D341Med (cell line): ENCODE data around the gene INSIG2.

ENCODE experiments used
- DNase-seq: peaks from one replicate; pipeline ENCODE4 v3.0.0; 2012; ENCODE audit warnings: low spot score

INSIG2 gene

DNA sequence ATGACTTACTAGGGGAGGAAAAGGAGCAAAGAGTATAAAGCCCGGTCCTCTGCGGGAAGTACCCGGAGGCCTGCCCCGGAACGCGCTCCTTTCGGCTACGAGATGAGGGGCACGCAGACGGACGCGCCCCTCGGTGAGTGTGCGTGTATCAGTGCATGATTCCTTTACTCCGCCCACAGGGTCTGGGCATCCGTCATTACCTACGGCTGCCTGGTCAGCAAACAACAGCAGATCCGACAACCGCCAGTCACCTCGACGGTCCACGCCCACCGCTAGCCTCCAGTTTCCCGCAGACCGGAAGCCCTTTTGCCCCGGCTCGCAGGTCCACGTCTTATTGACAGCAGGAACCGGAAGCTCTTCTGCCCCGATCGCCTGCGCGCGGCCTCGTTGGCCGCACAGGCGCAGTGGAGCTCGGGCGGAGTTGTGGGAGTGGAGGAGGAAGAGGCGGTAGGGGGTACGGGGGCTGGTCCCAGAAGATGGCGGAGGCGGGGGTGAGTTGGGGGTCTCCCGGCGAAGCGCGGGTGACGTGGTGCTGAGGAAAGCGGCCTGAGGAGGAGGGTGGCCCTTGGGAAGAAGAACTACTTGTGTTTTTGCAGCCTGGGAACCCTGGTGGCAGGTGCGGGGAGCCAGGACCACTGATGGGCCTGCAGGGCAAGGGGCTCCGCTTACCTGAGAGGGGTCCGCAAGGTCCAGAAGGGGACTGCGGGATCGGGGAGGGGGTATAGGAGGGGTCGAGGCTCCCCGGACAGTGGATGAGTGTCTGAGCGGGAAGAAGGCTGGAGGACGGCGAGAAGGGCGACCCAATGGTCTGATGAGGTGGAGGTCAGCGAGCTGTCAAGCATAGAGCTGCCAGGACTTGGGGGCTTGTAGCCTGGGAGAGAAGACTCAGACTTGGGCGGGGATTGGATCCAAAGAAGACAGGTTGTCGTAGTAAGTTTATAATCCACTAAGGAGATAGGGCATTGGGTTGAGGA is at the start of gene INSIG2:
TSS of gene INSIG2 (plus strand) at position 421 of the 974 bp plus-strand sequence. CDS start 8,086 bp downstream, outside the sequence.
- DNase-seq = peak; percentile 94

DNA sequence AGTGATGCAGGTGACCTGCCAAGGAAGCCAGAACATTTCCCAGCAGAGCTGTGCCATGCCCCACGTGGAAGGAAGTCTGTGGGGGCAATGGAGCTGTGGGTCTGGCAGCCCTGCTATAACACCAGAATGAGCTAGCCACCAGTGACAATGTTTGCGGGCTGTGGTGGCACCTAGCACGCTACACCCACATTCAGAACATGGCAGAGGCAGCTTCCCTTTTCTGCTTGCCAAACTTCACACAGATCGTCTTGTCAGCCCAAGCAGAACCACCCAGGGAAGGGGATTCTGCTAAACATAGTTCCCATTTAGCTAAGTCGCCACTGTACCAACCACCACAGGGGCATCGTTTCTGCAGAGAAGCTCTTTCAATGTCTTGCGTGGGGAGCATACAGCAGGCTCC is 47.4 kb upstream of the INSIG2 start:
- DNase-seq = no peak

DNA sequence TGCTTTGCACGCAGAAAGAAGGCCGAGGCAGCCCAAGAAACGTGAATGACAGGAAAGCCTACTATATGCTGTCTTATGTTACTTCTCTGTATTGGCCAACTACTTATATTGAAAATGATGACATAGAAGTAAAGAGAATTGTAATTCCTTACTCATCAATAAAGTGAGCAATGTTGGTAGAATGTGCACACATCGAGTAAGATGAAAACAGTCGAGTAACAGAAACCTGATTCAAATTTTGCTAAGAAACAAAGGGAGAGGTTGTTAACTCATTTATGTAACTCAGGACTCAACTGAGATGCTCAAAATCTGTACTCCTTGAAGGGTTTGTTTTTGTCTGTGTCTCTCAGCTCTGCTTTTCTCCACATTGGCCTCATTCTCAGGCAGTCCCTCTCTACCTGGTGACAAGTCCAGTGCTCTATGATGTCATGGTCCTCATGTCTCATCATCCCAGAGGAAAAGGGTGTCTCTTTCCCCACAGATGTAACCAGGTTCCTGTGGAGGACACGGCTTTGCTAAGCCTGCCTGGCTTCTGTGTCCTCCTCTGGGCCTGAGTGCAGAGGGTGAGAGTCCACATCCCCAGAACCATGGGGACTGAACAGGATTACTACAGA is 44.1 kb upstream of the INSIG2 start:
- no peak for DNase-seq

DNA sequence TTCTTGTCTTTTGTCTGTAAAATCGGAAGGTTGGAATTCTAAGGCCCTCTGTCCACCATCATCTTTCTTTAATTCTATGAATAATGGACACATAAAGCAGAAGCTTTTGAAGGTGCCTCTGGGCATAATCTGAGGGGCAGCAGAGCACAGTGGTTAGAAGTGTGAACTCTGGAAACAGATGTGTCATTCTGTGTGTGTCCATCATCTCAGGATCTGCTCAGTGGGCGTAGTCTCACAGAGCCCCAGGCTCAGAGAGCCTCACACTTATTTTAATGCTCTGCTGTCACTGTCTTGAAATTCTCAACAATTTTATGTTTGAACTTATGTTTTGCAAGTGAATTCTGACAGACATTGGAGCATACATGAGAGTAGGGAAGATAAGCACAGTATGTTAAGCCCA is 43.4 kb upstream of the INSIG2 start:
- DNase-seq = no peak

DNA sequence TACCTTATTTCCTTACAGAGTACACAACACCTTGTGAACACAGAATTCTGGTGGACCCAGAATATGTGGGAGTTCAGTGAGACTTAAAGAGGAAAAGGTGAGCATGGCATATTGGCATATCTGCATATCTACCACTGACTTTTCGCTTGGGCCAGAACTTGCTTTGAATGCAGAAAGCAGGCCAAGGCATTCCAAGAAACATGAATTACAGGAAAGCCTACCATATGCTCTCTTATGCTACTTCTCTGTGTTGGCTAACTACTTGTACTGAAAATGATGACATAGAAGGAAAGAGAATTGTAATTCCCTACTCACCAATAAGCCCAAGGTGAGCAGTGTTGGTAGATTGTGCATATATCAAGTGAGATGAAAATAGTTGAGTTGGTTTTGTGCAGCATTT is 43.0 kb upstream of the INSIG2 start:
- no peak for DNase-seq

DNA sequence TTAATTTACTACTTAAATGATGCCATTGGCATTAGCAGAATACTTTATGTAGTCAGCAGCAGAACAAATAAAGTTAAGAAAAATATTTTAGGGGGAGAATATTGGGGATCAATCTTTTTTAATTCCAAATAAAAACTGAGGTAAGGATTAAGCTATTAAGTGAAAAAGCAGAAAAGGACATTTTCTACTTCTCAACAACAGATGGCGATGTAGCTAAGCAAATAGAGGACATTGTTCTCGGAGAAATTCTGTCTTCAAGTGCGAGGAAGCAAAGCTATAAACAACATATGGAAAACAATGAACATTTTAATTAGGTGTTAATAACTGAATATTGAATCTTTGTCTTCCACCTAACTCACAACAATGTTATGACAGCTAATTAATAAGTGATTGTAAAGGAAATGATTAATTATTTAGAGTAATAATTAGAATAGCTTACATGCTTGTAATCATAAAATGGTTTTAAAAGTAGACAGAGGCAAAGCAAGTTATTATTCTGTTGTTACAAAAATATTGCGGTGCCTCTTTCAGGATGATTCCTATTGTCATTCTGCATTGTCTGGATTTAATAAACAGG is 41.5 kb upstream of the INSIG2 start:
- DNase-seq = peak; percentile 32

DNA sequence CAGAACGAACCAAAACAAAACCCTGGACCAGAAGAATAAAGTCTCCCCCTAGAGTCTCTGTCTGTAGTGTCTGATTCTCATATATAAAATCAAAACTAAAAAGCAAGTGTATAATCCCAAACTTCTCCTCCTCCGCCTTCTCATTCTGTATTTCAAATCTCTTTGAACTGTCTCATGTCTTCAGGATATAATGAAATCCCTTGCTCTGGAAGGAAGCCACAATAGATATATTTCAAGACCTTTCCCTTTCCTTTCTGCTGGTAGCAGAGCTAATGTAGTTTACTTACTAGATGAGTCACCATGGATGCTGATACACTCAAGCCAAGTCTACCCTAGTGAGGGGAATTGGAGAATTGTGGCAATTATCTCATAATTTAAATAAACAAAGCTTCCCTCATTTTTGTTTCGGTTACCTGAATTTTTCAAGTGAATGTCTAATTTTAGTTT is 40.9 kb upstream of the INSIG2 start:
- no peak for DNase-seq

DNA sequence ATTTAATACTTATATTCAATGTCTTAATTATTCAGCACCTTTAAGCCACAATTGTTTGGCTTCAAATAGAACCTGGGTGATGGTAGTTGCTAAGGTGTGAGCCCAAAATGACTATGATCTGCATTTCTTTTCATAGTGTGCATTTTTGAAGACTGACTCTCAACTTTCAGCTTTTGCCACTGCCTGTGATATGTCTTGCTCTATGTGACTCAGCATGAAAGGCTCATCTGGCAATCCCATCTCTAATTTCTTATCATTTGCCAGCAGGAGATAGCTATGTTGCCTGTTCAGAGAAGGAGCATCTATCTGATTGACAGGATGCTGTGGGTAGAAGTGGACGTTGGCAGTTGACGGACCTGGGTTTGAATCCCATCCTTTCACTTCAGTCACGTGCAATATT is 39.9 kb upstream of the INSIG2 start:
- DNase-seq = no peak

DNA sequence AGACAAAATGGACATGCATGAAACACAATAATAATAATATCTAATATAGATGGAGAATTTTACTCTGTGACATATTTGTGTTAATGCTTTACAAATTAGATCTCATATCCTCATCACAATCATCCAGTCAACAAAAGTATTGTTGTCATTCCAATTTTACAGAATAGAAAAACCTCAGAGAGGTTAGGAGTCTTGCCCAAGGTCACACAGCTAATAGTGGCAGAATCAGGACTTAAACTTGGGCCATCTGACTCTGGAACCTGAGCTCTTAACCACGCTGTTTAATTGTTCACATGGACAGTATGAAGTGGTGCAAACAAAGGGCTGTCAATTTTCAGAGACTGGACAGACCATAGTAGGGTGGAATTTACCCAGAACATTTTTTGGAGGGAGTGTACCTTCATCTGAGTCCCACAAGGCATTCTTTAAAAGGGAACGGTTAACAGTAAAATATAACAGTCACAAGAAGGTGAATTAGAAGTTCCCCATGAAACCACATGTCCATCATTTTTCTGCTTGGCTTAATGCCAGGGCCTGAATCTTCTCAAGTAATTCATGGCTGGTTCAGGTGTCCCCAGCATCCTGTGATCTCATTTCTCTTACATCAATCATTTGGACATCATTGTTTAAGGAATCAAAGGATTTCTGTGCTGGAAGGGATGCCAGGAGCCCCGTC is 39.0 kb upstream of the INSIG2 start:
- no peak for DNase-seq

DNA sequence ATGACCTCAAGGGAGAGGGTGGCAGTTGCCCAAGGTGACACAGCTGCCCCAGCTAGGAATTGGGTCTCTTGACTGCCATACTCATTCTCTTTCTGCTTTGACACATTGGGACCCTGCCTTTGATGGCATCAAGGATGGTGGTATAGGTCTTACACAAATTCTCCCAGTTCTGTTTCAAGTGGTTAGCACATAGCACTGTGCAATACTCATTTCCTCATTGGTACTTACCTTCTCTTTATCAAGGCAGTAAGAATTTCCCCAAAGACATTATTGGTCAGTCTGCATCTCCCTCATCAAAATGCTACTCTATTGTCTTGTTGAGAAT is 38.5 kb upstream of the INSIG2 start:
- DNase-seq = no peak

DNA sequence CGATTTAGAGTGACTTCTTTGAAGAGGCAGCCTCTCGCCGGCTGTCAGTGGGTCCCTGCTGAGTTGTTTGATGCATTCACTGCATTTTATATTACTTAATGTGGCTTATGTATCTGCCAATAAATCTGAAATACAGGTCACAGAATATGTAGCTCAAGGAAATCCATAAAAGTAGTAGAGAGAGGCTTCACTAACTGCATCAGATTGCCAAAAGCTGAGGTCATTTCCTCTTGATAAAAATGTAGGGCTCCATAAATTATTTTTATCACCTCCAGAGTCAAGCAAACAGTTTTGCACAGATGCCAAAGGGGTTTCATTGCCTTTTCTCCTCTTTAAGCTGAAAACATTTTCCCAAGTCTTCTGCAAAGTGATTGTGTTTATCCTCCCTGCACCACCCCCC is 37.9 kb upstream of the INSIG2 start:
- DNase-seq = no peak

DNA sequence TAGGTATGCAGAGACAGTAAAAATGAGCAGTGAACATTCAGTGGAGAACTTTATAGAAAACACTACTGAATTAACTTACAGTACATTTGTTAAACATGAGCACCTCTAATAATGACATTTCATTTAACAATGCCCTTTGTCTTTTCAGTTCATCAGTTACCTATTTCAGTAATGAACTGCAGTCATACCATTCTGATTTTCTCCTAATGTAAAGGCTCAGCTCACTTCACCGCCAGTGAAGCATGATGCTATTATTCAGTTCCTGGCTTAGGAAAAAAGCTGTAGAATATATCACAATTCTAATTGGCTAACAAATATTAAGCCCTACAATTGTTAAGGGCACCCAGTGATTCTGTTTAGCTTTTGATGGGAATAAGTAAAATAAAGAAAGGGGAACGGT is 37.3 kb upstream of the INSIG2 start:
- DNase-seq = no peak

DNA sequence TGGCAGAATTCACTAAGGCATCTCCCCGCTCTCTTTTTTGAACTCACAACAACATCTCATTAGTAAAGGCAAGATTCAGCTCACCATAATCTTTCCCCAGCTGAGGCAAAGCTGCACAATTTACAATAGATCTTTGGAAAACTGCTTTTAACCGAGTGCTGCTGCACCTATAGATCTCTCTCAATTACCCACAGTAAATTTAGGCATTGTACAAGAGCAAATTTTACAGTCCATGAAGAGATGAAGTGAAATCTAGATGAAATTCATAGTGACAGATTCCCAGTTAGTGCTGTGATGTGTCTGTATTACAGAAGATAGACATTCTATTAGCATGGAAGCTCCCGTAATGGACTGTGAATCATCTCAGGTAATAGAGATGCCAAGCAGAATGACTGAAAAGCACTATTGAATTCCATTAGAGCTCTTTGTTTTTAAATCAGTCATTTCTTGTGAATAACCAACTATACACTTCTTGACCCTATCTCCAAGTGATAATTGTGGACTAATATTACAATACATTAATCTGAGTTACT is 36.4 kb upstream of the INSIG2 start:
- DNase-seq = no peak

DNA sequence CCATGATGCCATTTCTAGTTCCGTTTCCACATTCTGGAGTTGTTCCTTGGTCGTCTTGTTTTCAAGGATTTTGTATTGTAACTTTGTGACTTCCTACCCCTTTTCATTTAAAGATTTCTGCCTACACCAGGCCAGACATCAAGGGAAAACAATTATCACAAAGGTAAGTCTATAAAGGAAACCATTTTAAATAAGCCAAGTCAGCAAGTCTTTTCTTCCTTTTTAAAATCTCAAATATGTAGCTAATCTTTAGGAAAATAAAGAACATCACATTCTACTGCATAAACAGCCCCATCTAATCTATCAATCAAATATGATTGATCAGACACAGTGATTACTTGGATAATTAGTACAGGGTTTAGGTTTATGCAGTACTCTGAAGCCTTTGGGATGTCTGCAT is 35.8 kb upstream of the INSIG2 start:
- DNase-seq = no peak

DNA sequence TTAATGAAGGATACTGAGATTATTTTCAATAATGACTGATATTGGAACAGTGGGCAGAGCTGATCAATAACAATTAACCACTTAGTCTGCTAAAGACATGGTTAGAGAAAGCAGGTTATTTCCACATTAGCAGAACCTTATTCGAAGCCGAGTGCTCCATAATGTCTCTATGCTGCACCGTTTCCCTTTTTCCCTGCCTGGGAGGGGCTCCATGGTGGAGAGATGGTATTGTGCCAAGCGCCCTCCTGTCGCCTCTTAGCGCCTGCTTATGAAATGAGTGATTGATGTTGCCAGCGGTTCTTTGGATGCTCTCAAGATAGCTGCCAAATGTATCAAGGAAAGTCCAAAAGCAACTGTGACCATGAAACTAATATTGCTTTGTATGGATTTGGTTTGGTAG is 34.6 kb upstream of the INSIG2 start:
- DNase-seq = no peak

DNA sequence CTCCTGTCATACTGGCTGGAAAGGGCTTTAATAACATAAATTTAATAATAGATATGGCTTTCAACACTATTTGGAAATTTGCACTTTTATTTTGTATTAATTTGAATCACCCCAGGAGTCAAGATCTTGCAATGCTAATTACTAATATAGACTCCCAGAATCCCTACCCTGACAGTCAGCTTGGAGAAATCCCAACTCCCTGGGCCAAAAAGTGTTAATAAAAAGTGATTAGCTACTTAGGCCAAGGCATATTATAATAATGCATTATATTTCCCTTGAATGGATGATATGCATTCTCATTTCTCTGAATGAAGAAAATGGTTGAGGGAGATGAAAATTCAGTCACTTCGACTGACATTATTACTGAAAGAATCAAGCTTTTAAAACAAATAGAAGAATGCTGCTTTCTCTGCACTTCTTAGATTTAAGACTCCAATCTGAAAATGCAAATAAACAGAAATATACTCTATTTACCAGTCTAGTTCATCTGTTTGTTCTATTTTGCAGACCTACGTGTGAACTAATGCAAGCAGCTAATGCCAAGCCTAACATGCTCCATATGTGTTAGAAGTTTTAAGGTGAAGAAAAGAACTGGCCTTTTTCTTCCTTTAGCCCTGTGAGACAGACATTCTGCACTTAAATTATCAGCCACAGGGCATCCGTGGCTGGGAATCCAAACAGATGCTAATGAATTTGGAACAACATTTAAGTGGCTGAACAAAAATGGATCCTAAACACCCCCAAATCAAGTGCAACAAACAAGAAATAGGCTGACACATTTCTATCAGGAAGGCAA is 33.9 kb upstream of the INSIG2 start:
- DNase-seq = no peak

DNA sequence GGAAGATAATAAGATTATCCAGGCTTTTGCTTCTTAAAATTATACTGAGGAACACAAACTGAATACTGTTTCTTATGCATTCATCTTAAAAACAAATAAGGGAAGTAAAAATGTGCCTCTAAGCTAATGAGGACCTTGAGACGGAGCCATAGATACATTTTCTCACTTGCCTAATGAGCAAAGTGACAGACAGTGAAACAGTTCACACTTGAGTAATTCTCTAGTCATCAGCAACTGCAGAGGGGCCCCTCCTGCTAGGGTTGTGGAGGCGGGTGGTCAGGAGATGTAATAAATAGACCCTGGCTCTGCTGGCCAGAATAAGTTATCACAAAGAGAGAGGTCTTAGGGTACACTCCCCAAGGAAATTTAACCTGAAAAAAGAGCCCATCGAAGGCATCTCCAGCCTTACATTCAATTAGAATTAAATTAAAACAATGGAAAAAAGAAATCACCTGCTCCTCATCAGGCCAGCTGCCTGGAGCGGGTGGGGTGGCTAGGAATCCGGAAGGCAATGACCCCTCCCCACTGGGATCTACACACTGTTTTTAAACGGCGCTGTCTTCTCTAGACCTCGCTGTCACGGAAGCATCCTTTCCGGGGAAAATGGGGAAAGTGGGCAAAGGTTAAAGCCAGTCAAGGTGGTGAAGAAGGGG is 32.6 kb upstream of the INSIG2 start:
- DNase-seq = no peak

DNA sequence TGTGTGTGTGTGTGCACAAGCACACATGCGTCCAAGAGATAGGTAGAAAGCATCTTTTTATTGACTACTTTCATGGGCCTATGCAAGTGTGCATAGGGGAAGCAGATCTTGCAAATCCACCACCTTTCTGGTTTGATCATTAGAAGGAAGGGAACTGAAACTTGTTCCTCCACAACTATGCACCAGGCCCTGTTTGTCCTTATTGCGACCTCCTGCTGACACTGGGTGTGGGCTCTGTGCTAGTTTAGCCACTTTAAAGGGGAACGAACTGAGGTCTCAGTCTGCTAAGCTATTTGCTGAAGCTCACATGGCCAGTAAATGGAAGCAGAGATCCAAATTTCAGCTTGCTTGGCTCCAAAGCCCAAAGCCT is 32.1 kb upstream of the INSIG2 start:
- DNase-seq = no peak

DNA sequence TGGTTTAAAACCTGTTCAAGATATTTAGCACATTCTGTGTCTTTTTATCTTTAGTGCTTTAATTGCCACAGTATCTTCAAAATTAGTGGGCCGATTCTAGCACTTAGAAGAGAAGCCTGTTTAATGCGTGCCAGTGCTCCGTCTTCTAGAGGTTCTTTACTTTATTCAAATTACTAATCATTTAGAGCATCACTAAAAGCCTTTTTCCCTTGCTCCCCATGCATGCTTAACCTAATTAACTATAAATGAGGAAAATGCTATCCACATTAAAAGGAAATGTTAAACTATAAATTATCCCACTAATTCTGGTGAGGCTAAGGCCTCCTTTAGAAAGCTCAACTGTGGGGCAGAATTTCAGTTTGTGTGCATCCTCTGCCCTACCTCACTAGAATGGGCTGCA is 31.5 kb upstream of the INSIG2 start:
- DNase-seq = no peak

DNA sequence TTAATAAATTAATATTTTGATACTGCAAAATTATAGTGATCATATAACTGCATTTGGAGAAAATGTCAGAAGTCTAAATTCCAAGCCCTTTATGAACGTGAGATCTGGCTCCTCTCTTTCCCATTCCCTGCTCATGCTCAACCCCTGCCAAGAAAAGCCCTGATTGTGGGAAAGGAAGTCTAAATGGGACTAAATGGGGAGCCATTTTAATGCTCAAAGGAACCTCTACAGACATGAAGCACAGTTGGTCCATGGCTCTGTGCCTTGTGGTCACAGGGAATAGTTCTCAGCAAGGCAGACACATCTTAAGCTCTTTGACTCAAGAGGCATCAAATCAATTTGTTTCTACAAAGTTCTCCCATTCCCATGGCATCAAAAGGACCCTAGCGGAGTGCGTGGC is 29.3 kb upstream of the INSIG2 start:
- DNase-seq = no peak

DNA sequence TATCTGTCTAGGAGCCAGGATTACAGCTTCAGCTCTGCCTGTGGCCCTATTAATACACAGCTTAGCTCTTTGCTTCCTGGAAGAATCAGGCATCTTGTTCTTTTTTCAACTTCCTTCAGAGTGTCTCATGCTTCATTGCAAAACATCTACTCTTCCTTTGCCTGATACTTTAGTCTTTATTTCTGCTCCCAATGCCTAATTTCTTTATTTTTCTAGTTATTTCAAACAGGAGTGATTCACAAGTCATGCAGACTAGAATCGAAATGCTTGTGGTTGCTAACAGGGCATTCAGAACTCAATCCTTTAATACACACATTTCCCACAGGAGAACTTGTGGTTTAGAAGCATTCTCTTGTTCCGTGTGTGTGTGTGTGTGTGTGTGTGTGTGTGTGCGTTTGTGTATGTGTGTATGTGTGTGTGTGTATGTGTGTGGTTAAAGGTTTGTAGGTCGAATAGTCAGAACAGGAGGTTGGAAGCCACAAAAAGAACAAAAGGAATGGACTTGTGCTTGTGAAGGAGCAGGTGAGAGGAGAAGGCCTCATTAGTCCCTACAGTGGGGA is 28.3 kb upstream of the INSIG2 start:
- no peak for DNase-seq
